SU-DHL-6 (cell line): ENCODE data around the gene ERGIC2.

ENCODE experiments used
- H2AFZ ChIP-seq: fragments of 200-600 bp; sonication (generic); 2 replicates; pipeline ENCODE4 v1.6.1; 2014; ENCODE audit warnings: low read depth, mild to moderate bottlenecking, moderate library complexity, mixed read lengths, antibody characterized with exemption, low read length; ENCODE audit not compliant: severe bottlenecking
- H3F3A ChIP-seq: fragments of 200-600 bp; shearing (Covaris generic); 2 replicates; pipeline ENCODE4 v1.6.0; 2016; ENCODE audit warnings: antibody characterized with exemption, mild to moderate bottlenecking; ENCODE audit not compliant: insufficient read depth
- H3K27ac ChIP-seq: fragments of 200-600 bp; sonication (generic); 2 replicates; pipeline ENCODE4 v1.5.1; 2016; ENCODE audit warnings: low read depth, mild to moderate bottlenecking, low read length, moderate library complexity, mixed read lengths
- H3K27me3 ChIP-seq: fragments of 200-600 bp; sonication (generic), shearing (Covaris generic); 2 replicates; pipeline ENCODE4 v1.6.0; 2014; ENCODE audit warnings: mild to moderate bottlenecking, low read length
- H3K36me3 ChIP-seq: fragments of 200-600 bp; sonication (generic); 2 replicates; pipeline ENCODE4 v1.6.1; 2014; ENCODE audit warnings: mild to moderate bottlenecking, low read length, mixed read lengths
- H3K4me2 ChIP-seq: fragments of 300-600, 200-600 bp; shearing (Covaris generic), sonication (generic); 2 replicates; pipeline ENCODE4 v1.6.0; 2014; ENCODE audit warnings: low read length, low read depth, mild to moderate bottlenecking; ENCODE audit not compliant: poor library complexity, severe bottlenecking
- H3K4me3 ChIP-seq: fragments of 200-600 bp; sonication (generic); 2 replicates; pipeline ENCODE4 v1.5.1; 2014; ENCODE audit warnings: antibody characterized with exemption, low read length, mild to moderate bottlenecking, mixed read lengths; ENCODE audit not compliant: insufficient read depth, poor library complexity, severe bottlenecking
- H3K79me2 ChIP-seq: fragments of 200-600 bp; sonication (generic); 2 replicates; pipeline ENCODE4 v1.6.1; 2014; ENCODE audit warnings: mild to moderate bottlenecking, low read length, moderate library complexity; ENCODE audit not compliant: insufficient read depth
- H3K9ac ChIP-seq: fragments of 200-600 bp; sonication (generic); 2 replicates; pipeline ENCODE4 v1.7.0; 2014; ENCODE audit warnings: mild to moderate bottlenecking, low read length
- H3K9me2 ChIP-seq: fragments of 200-600 bp; sonication (generic); replicated peaks from 2 replicates; pipeline ENCODE4 v1.6.1; 2014; ENCODE audit warnings: low read length; ENCODE audit not compliant: insufficient read depth
- H3K9me3 ChIP-seq: fragments of 200-600 bp; sonication (generic); 2 replicates; pipeline ENCODE4 v1.6.1; 2014; ENCODE audit warnings: low read length, mixed read lengths; ENCODE audit not compliant: insufficient read depth
- H4K20me1 ChIP-seq: fragments of 200-600 bp; sonication (generic); 2 replicates; pipeline ENCODE4 v1.6.1; 2014; ENCODE audit warnings: low read depth, mild to moderate bottlenecking, antibody characterized with exemption, low read length, moderate library complexity, mixed read lengths
- EZH2phosphoT487 ChIP-seq: fragments of 200-600 bp; sonication (generic), shearing (Covaris generic); conservative IDR thresholded peaks from 2 replicates; pipeline ENCODE4 v1.6.1; 2018; ENCODE audit warnings: mild to moderate bottlenecking, antibody characterized with exemption, low read length, moderate library complexity, mixed read lengths
- TF ChIP-seq, protein P1 (sequence below): fragments of 200-600 bp; sonication (generic); IDR thresholded peaks from one replicate; pipeline ENCODE4 v1.5.1; 2017; ENCODE audit warnings: antibody characterized with exemption, mild to moderate bottlenecking, low read length, moderate library complexity; ENCODE audit not compliant: insufficient read depth, poor library complexity, severe bottlenecking

ERGIC2 gene, protein sequence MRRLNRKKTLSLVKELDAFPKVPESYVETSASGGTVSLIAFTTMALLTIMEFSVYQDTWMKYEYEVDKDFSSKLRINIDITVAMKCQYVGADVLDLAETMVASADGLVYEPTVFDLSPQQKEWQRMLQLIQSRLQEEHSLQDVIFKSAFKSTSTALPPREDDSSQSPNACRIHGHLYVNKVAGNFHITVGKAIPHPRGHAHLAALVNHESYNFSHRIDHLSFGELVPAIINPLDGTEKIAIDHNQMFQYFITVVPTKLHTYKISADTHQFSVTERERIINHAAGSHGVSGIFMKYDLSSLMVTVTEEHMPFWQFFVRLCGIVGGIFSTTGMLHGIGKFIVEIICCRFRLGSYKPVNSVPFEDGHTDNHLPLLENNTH

GRCh38 chr12:29380536-29381523, at the start of gene ERGIC2:
TSS of gene ERGIC2 (minus strand) at chr12:29381172. CDS start at chr12:29371633, 9,539 bp downstream.
- H3K9ac ChIP-seq, result peak within 1 kb of the TSS; percentile 86
- no peaks in the 10 kb centered on the region for H3K27me3 ChIP-seq
- H3K9me3 ChIP-seq, result no peaks in the 10 kb centered on the region
- peak within 1 kb of the TSS; percentile 84 for H3K4me3 ChIP-seq
- H3K36me3 ChIP-seq, result peaks cover 24% of the 10 kb centered on the region
- H4K20me1 ChIP-seq, result peaks cover 5% of the 10 kb centered on the region
- H2AFZ ChIP-seq, result peak within 1 kb of the TSS; percentile 87
- H3K79me2 ChIP-seq, result peaks cover 50% of the 10 kb centered on the region
- peak within 1 kb of the TSS; percentile 95 for H3K4me2 ChIP-seq
- no peaks in the 10 kb centered on the region for H3F3A ChIP-seq
- TF ChIP-seq, protein P1, sequence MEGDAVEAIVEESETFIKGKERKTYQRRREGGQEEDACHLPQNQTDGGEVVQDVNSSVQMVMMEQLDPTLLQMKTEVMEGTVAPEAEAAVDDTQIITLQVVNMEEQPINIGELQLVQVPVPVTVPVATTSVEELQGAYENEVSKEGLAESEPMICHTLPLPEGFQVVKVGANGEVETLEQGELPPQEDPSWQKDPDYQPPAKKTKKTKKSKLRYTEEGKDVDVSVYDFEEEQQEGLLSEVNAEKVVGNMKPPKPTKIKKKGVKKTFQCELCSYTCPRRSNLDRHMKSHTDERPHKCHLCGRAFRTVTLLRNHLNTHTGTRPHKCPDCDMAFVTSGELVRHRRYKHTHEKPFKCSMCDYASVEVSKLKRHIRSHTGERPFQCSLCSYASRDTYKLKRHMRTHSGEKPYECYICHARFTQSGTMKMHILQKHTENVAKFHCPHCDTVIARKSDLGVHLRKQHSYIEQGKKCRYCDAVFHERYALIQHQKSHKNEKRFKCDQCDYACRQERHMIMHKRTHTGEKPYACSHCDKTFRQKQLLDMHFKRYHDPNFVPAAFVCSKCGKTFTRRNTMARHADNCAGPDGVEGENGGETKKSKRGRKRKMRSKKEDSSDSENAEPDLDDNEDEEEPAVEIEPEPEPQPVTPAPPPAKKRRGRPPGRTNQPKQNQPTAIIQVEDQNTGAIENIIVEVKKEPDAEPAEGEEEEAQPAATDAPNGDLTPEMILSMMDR, result no peak
- TF ChIP-seq EZH2phosphoT487, result no peak
- H3K27ac ChIP-seq, result peak within 1 kb of the TSS; percentile 78
- H3K9me2 ChIP-seq, result no peaks in the 10 kb centered on the region

DNA sequence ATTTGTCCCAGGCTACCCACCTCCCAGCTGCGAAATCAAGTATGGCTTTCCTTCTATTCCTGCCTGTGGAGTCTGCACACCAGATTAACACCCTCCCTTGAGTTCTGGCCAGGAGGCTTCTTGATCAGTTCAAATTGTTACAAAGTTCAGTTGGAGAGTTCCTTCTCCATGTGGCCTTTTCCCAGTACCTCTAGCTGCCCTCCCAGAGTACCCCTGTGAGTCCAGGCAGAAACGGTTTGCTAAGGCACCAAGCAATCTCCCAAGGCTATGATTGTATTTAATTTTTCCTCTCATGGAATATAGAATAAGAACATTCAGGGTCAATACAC, 49.7 kb upstream of the ERGIC2 start:
- no peak overlapping the region for H3K4me3 ChIP-seq
- H3K79me2 ChIP-seq, result peaks cover 96% of the 10 kb centered on the region
- peaks cover 23% of the 10 kb centered on the region for H3F3A ChIP-seq
- H3K4me2 ChIP-seq, result no peak overlapping the region
- H3K9me2 ChIP-seq, result no peaks in the 10 kb centered on the region
- peaks cover 8% of the 10 kb centered on the region; the same call in 1 of the 2 replicates for H3K36me3 ChIP-seq
- H3K9ac ChIP-seq, result no peak overlapping the region
- no peak overlapping the region for H2AFZ ChIP-seq
- H3K27me3 ChIP-seq, result no peaks in the 10 kb centered on the region
- 0 out of 2 replicates have a peak, but pooled peaks cover 4% of the 10 kb centered on the region for H4K20me1 ChIP-seq
- no peak for TF ChIP-seq EZH2phosphoT487
- TF ChIP-seq, protein P1, result no peak
- no peaks in the 10 kb centered on the region for H3K9me3 ChIP-seq
- H3K27ac ChIP-seq, result no peak overlapping the region

DNA sequence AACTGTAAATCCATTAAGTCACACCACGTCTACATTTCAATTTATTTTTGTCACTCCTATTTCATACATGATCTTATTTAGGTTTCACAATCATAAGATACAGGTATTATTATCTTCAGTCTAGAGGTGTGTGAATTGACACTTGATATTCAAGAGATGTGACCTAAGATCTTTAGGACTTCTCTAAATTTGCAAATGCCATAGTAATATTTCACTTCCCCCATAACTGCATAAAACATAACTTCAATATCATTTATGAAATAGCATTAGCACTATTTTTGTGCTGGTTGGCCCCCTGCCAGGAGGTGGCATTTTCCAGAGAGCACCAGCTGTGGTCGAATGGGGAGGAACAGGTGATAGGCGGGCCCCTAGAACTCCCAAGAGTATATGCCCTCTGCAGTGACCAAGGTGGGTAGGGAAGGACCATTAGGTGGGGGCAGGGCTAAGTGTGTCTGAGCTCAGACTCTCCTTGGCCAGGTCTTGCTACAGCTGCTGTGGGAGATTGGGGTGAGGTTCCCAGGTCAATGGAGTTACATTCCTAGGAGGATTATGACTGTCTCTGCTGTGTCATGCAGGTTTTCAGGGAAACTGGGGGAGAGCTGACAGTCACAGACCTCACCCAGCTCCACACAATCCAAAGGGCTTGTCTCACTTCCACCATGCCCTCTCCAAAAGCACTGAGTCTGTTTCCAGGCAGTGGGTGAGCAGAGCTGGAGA, 49.2 kb upstream of the ERGIC2 start:
- Histone ChIP-seq H3K9me2 (no peaks in the 10 kb centered on the region), H3K27ac (no peak overlapping the region), H3K9me3 (no peaks in the 10 kb centered on the region), H3K27me3 (no peaks in the 10 kb centered on the region), H3F3A (peaks cover 23% of the 10 kb centered on the region), H4K20me1 (0 out of 2 replicates have a peak, but pooled peaks cover 4% of the 10 kb centered on the region), H3K4me3 (no peak overlapping the region), H3K9ac (no peak overlapping the region), H3K79me2 (peaks cover 96% of the 10 kb centered on the region), H2AFZ (no peak overlapping the region), H3K4me2 (no peak overlapping the region), H3K36me3 (peaks cover 7% of the 10 kb centered on the region; the same call in 1 of the 2 replicates)
- TF ChIP-seq, protein P1, result no peak
- no peak for TF ChIP-seq EZH2phosphoT487
